AG04450 (cell line): ENCODE results near the gene CAPZA3. TPM values are rescaled to one million over a fixed set of nuclear protein-coding genes. Genes with fewer than 3 reads are reported as not detected.
A peak's percentile ranks its signal among the peaks of the same experiment; 100 is the strongest.
"Not testable (repeated sequence)": the region's sequence is repeated elsewhere in the genome, so short reads cannot be mapped to it uniquely, and the experiment has no call there.

Experiments
- CTCF ChIA-PET: fragments of 300-600, 350-600 bp; formaldehyde crosslinking; extraction: SDS; loops from one replicate; lab custom pipeline; 2022; ENCODE audit warnings: antibody characterized with exemption, inconsistent platforms; lab: Charles Lee
- POLR2A ChIA-PET: fragments of 350-600 bp; formaldehyde crosslinking; extraction: SDS; loops from one replicate; lab custom pipeline; 2021; ENCODE audit warnings: antibody characterized with exemption, inconsistent platforms; lab: Yijun Ruan, JAX
- DNase-seq: peaks from one replicate; pipeline ENCODE4 v3.0.0-alpha.2; 2011; ENCODE audit warnings: low read depth, low spot score
- H3K27ac ChIP-seq: one replicate; pipeline ENCODE4 v1.5.1; 2012; ENCODE audit warnings: low read depth, low read length, control low read depth
- H3K27me3 ChIP-seq: one replicate; pipeline ENCODE4 v1.6.0; 2012; ENCODE audit warnings: low read length; ENCODE audit not compliant: control insufficient read depth, insufficient read depth
- H3K4me3 ChIP-seq: 2 replicates; pipeline ENCODE4 v1.5.1; 2011; ENCODE audit warnings: mild to moderate bottlenecking, low read depth, low read length, control low read depth
- H3K9me3 ChIP-seq: 2 replicates; pipeline ENCODE4 v1.5.1; 2012; ENCODE audit warnings: low read length; ENCODE audit not compliant: control insufficient read depth, insufficient read depth
- CTCF ChIP-seq: IDR thresholded peaks from 2 replicates; pipeline ENCODE4 v1.5.1; 2011; ENCODE audit warnings: low read depth, low read length, control low read depth, inconsistent platforms
- polyA minus RNA-seq: library from RNA; depleted of rRNA, polyadenylated mRNA; stranded (reverse); fragments of >200 nt; gene quantifications from 2 replicates; pipeline ENCODE4 v1.2.3, GENCODE V29; 2011; rRNA and poly(A)+ RNA removed
- polyA plus RNA-seq: library from polyadenylated mRNA; depleted of rRNA; stranded (reverse); fragments of >200 nt; gene quantifications from 2 replicates; pipeline ENCODE4 v1.2.3, GENCODE V29; 2011; rRNA removed

Gene CAPZA3
- polyA plus RNA-seq: not detected in 2 replicates
- polyA minus RNA-seq: not detected in 2 replicates

- no peak for DNase-seq
- H3K27me3 ChIP-seq: no peaks in the 10 kb centered on the region
- H3K27ac ChIP-seq: no peak within 1 kb of the TSS
- H3K9me3 ChIP-seq: no peaks in the 10 kb centered on the region; the same call in 1 of the 2 replicates
- H3K4me3 ChIP-seq: no peak within 1 kb of the TSS
- ChIA-PET POLR2A (no interaction called here), CTCF (no interaction called here)
- TF ChIP-seq CTCF: no peak
Observed at GRCh38 chr12:18737819-18738218, at the start of gene CAPZA3, which contains the start of gene PLCZ1. Gene CAPZA3, plus strand, starts transcription at chr12:18738119. Its CDS starts 150 bp downstream, at chr12:18738269. Gene PLCZ1, minus strand, starts transcription at chr12:18738012. Its CDS starts 641 bp downstream, at chr12:18737371.

GRCh38 chr12:18689771-18690170 lies 48.1 kb upstream of the CAPZA3 start:
- ChIA-PET CTCF (no interaction called here), POLR2A (no interaction called here)
- no peaks in the 10 kb centered on the region for H3K9me3 ChIP-seq
- DNase-seq: no peak
- no peak overlapping the region for H3K4me3 ChIP-seq
- no peaks in the 10 kb centered on the region for H3K27me3 ChIP-seq
- TF ChIP-seq CTCF: no peak
- H3K27ac ChIP-seq: no peak overlapping the region

- Histone ChIP-seq H3K4me3 (no peak overlapping the region), H3K27me3 (no peaks in the 10 kb centered on the region), H3K27ac (no peak overlapping the region), H3K9me3 (no peaks in the 10 kb centered on the region)
- peak; percentile 68 for DNase-seq
- CTCF ChIA-PET: no interaction called here
- no peak for TF ChIP-seq CTCF
- POLR2A ChIA-PET: no interaction called here
Observed at GRCh38 chr12:18690653-18691052, 47.3 kb upstream of the CAPZA3 start.

GRCh38 chr12:18693986-18694385 lies 43.9 kb upstream of the CAPZA3 start:
- CTCF ChIA-PET: not testable (repeated sequence)

GRCh38 chr12:18696971-18697602 lies 40.8 kb upstream of the CAPZA3 start:
- DNase-seq: peak; percentile 13
- no peaks in the 10 kb centered on the region for H3K27me3 ChIP-seq
- TF ChIP-seq CTCF: no peak

More at GRCh38 chr12:18693986-18694385, 43.9 kb upstream of the CAPZA3 start:
- H3K27ac ChIP-seq, POLR2A ChIA-PET, H3K27me3 ChIP-seq, H3K4me3 ChIP-seq, DNase-seq, H3K9me3 ChIP-seq: not testable (repeated sequence)

More at GRCh38 chr12:18696971-18697602, 40.8 kb upstream of the CAPZA3 start:
- Histone ChIP-seq H3K27ac (no peak overlapping the region), H3K9me3 (no peaks in the 10 kb centered on the region), H3K4me3 (no peak overlapping the region)
- POLR2A ChIA-PET: no interaction called here
- CTCF ChIA-PET: no interaction called here
